Spleen (tissue), 11 donors: Measurements from ENCODE around the gene HINFP. TPM values are rescaled to one million over a fixed set of nuclear protein-coding genes. Genes with fewer than 3 reads are reported as not detected.

Source experiments
- DNase-seq: peaks from one replicate; pipeline ENCODE4 v3.0.0-alpha.2; 2020
- H3K27ac ChIP-seq, 8 donors: fragments of 200-600 bp; sonication (generic) in 7 of 8; 1 replicate in 4 of 8; 2 replicates in 4 of 8; pipeline versions ENCODE4 v1.5.0 to v1.8.0; 2016 to 2021; ENCODE audit warnings: inconsistent platforms in 4 of 8, mild to moderate bottlenecking in 4 of 8, moderate library complexity in 1 of 8
- H3K27me3 ChIP-seq, 7 donors: fragments of 200-600 bp; sonication (generic) in 6 of 7; replicated peaks in 1 of 7; 1 replicate in 4 of 7; 2 replicates in 3 of 7; pipeline versions ENCODE4 v1.5.0 to v1.8.0; 2016 to 2021; ENCODE audit warnings: inconsistent platforms in 3 of 7, mild to moderate bottlenecking in 1 of 7
- H3K36me3 ChIP-seq, 6 donors: fragments of 200-600 bp; sonication (generic) in 5 of 6; 1 replicate in 4 of 6; 2 replicates in 2 of 6; pipeline versions ENCODE4 v1.5.0 to v1.8.0; 2016 to 2021; ENCODE audit warnings: inconsistent platforms in 2 of 6
- H3K4me1 ChIP-seq, 6 donors: fragments of 200-600 bp; sonication (generic) in 5 of 6; 1 replicate in 3 of 6; 2 replicates in 3 of 6; pipeline versions ENCODE4 v1.5.0 to v1.8.0; 2016 to 2021; ENCODE audit warnings: inconsistent platforms in 3 of 6
- H3K4me3 ChIP-seq, 8 donors: fragments of 200-600 bp; sonication (generic) in 7 of 8; 1 replicate in 4 of 8; 2 replicates in 4 of 8; pipeline versions ENCODE4 v1.5.0 to v1.8.0; 2016 to 2021; ENCODE audit warnings: inconsistent platforms in 4 of 8, mild to moderate bottlenecking in 4 of 8, moderate library complexity in 2 of 8
- H3K9me3 ChIP-seq, 8 donors: fragments of 200-600 bp; sonication (generic) in 7 of 8; 1 replicate in 4 of 8; 2 replicates in 4 of 8; pipeline versions ENCODE4 v1.5.0 to v1.8.0; 2016 to 2021; ENCODE audit warnings: inconsistent platforms in 4 of 8
- CTCF ChIP-seq, 11 experiments: fragments of 200-600 bp in 7 of 11; fragments of 450-650 bp in 4 of 11; sonication (generic) in 4 of 11; IDR thresholded peaks in 8 of 11; conservative IDR thresholded peaks in 3 of 11; 1 replicate in 7 of 11; 2 replicates in 4 of 11; pipeline versions ENCODE4 v1.4.0 to v1.8.0; 2016 to 2021; ENCODE audit warnings: antibody characterized with exemption in 11 of 11, inconsistent platforms in 4 of 11, mild to moderate bottlenecking in 1 of 11
- POLR2A ChIP-seq, 3 donors: fragments of 450-650 bp; IDR thresholded peaks; one replicate each; pipeline ENCODE4 v1.5.1; 2017; ENCODE audit warnings: antibody characterized with exemption in 3 of 3, mild to moderate bottlenecking in 1 of 3
- POLR2AphosphoS5 ChIP-seq, 3 donors: sonication (generic); formaldehyde crosslinking; IDR thresholded peaks; one replicate each; pipeline ENCODE4 v1.5.1; 2017; ENCODE audit warnings: antibody characterized with exemption in 3 of 3
- WGBS, 5 donors: extraction: QIAGEN DNeasy Blood & Tissue Kit in 3 of 5; methylation state at CpG; one replicate each; pipeline versions ENCODE4 v1.1.5 to v1.1.7; 2013 to 2018; 5-methylcytosine and 5-hydroxymethylcytosine counted together
- intact Hi-C: fragments of 100-400 bp; cut with DNase I; formaldehyde crosslinking; loops from one replicate; pipeline ENCODE4 v1.15.0; 2023; ENCODE audit warnings: low total_unique reads
- polyA plus RNA-seq, 3 donors: library from polyadenylated mRNA; stranded (reverse); fragments of 200-250 nt; gene quantifications; one replicate each; pipeline ENCODE4 v1.2.1, GENCODE V29; 2013
- total RNA-seq, 7 donors: library from RNA; depleted of rRNA in 3 of 7; stranded (reverse); fragments of >200 nt in 3 of 7; fragmentation: NEBNext Ultra II Directional in 4 of 7; extraction: Animal tissue kit (Norgen Biotek cat#: 25700) in 4 of 7; gene quantifications; one replicate each; pipeline versions ENCODE4 v1.1.0 to v1.2.1, GENCODE V29; 2016 to 2021
- donor health status: healthy with polysubstance abuse.
- donor health status: DM: no; HTN: no; CAD: no; lungs with moderate emphysema.
- donor health status: DM: no; HTN: no; CAD: no.
- donor health status: Bipolar disorder and iron deficiency.
- donor health status: healthy.
- donor health status: DM: no; HTN: no; CAD: no.
- donor health status: DM: yes; HTN: yes; CAD: no.

The HINFP gene
- total and polyA plus RNA-seq, 10 donors, result 12.8 to 40.7 (median 33.0) TPM

GRCh38 chr11:119115484-119116234 is 5.7 kb upstream of the HINFP start:
- no peaks in the 10 kb centered on the region for H3K27me3 ChIP-seq
- H3K36me3 ChIP-seq, result peaks cover 0 to 70% (median 46%) of the 10 kb centered on the region in 6 donors
- H3K4me3 ChIP-seq, result peak overlapping the region in 3 of 8 donors; percentile 25 to 55 (median 27)
- peaks cover 2 to 54% (median 22%) of the 10 kb centered on the region in 6 donors for H3K4me1 ChIP-seq
- TF ChIP-seq POLR2A (IDR thresholded peaks at IDR 0.05) (no peak), CTCF (IDR thresholded peaks at IDR 0.05 in 8 of 11, conservative IDR thresholded peaks at IDR 0.05 in 3 of 11) (peak in 1 of 11 experiments; percentile 18), POLR2AphosphoS5 (IDR thresholded peaks at IDR 0.05) (peak; percentile 52 to 69 (median 54))
- peak overlapping the region; percentile 18 to 90 (median 74) for H3K27ac ChIP-seq
- DNase-seq, result peak; percentile 86
- 39 to 60% (median 47%) methylated on average over 24 of the region's 24 CpGs for WGBS, 5 donors
- H3K9me3 ChIP-seq, result no peaks in the 10 kb centered on the region
- intact Hi-C loops, result no loop called here

GRCh38 chr11:119116235-119116594 is 5.2 kb upstream of the HINFP start:
- intact Hi-C loops, result no loop called here
- H3K27ac ChIP-seq, result peak overlapping the region; percentile 18 to 90 (median 74)
- no peaks in the 10 kb centered on the region for H3K9me3 ChIP-seq
- H3K36me3 ChIP-seq, result peaks cover 0 to 65% (median 42%) of the 10 kb centered on the region in 6 donors
- TF ChIP-seq POLR2AphosphoS5 (IDR thresholded peaks at IDR 0.05) (peak in 1 of 3 donors; percentile 34), CTCF (IDR thresholded peaks at IDR 0.05 in 8 of 11, conservative IDR thresholded peaks at IDR 0.05 in 3 of 11) (no peak)
- peak overlapping the region in 3 of 8 donors; percentile 25 to 55 (median 27) for H3K4me3 ChIP-seq
- 77 to 90% (median 86%) methylated on average over 10 of the region's 10 CpGs for WGBS, 5 donors
- no peaks in the 10 kb centered on the region for H3K27me3 ChIP-seq
- no peak for DNase-seq
- peaks cover 4 to 53% (median 25%) of the 10 kb centered on the region in 6 donors for H3K4me1 ChIP-seq

GRCh38 chr11:119116601-119117000 is 4.8 kb upstream of the HINFP start:
- Histone ChIP-seq H3K4me1 (peaks cover 4 to 53% (median 25%) of the 10 kb centered on the region in 6 donors), H3K9me3 (no peaks in the 10 kb centered on the region), H3K27ac (peak overlapping the region; percentile 18 to 90 (median 74)), H3K4me3 (peak overlapping the region in 1 of 8 donors; percentile 55), H3K27me3 (no peaks in the 10 kb centered on the region), H3K36me3 (peaks cover 0 to 61% (median 38%) of the 10 kb centered on the region in 6 donors)
- no peak for TF ChIP-seq POLR2AphosphoS5 (IDR thresholded peaks at IDR 0.05)
- no peak for TF ChIP-seq POLR2A (IDR thresholded peaks at IDR 0.05)
- no peak for TF ChIP-seq CTCF (IDR thresholded peaks at IDR 0.05 in 8 of 11, conservative IDR thresholded peaks at IDR 0.05 in 3 of 11)
- intact Hi-C loops, result no loop called here
- no peak for DNase-seq
- WGBS, 5 donors, result 81 to 89% (median 85%) methylated on average over 5 of the region's 5 CpGs

GRCh38 chr11:119117004-119117706 is 4.2 kb upstream of the HINFP start:
- intact Hi-C loops, result no loop called here
- Histone ChIP-seq H3K27ac (peak overlapping the region in 3 of 8 donors; percentile 83 to 90 (median 84)), H3K4me3 (no peak overlapping the region), H3K36me3 (peaks cover 0 to 56% (median 33%) of the 10 kb centered on the region in 6 donors), H3K27me3 (no peaks in the 10 kb centered on the region), H3K9me3 (no peaks in the 10 kb centered on the region), H3K4me1 (peaks cover 7 to 58% (median 29%) of the 10 kb centered on the region in 6 donors)
- WGBS, 5 donors, result 93 to 97% (median 95%) methylated on average over 3 of the region's 3 CpGs
- DNase-seq, result no peak
- TF ChIP-seq POLR2AphosphoS5 (IDR thresholded peaks at IDR 0.05), result no peak
- no peak for TF ChIP-seq CTCF (IDR thresholded peaks at IDR 0.05 in 8 of 11, conservative IDR thresholded peaks at IDR 0.05 in 3 of 11)
- no peak for TF ChIP-seq POLR2A (IDR thresholded peaks at IDR 0.05)
